Forelimb muscle (tissue), 1 donor: ENCODE measurements around the gene THSD7A. TPM values are rescaled to one million over a fixed set of nuclear protein-coding genes. Genes with fewer than 3 reads are reported as not detected.

ENCODE experiments used
- DNase-seq: peaks from one replicate; pipeline ENCODE4 v3.0.0-alpha.2; 2013; ENCODE audit warnings: low read depth
- polyA plus RNA-seq: library from polyadenylated mRNA; unstranded; fragments of 120-200 nt; gene quantifications from one replicate; pipeline ENCODE4 v1.2.1, GENCODE V29; 2013; ENCODE audit not compliant: insufficient read length

Gene THSD7A
- polyA plus RNA-seq, 1 donor: 3.7 TPM

- DNase-seq: no peak
Measured at GRCh38 chr7:11589251-11589650, 242.7 kb downstream of the THSD7A start.

GRCh38 chr7:11587814-11588213, 244.2 kb downstream of the THSD7A start:
- DNase-seq: no peak

GRCh38 chr7:11587048-11587447, 244.9 kb downstream of the THSD7A start:
- DNase-seq: no peak

DNA sequence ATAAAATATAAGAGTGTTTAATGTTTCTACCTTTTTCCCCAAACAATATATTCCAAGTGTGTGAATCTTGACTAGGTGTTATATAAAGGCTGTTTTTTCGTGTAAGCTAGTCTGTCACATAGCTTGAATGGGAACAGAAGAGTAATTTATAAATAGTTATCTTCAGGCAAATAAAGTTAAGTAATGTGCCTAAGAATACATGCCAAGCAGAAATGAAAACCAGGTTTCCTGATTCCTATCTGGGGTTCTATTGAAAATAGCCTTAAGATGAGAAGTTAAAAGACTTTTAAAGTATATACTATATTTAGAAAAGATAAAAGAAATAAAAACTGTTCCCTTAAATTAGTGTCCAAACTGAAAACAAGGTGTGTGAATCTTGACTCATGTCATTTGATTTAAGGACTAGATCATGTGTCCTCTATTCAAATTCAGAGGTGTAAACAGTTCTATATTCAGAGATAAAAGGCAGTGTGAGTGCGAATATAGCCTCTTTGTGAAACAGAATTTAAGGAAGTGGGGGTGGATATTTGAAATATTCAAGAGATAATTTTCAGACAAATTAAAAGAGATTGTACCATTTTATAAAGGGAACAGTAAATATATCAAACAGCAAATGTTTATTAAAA, 247.5 kb downstream of the THSD7A start:
- no peak for DNase-seq

- no peak for DNase-seq
Measured at GRCh38 chr7:11579141-11579540, 252.9 kb downstream of the THSD7A start.

DNA sequence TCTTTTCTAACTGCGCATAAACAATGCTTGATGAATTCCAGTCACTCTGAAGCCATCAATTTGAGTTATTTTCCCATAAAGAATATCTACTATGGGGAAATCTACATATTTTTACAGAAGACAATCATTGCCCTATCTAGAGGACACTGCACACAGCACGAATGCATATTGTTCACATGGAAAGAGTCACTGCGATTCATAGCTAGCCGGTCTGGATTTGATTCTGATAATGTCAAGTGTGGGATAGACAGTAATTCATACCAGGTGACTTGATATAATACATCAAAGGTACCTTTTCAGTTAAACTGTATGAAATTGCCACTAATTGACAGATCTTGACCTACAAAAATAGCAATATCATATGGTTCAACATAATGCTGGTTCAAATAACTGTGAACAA, 255.7 kb downstream of the THSD7A start:
- no peak for DNase-seq

GRCh38 chr7:11573128-11573750, 258.8 kb downstream of the THSD7A start:
- DNase-seq: no peak

DNA sequence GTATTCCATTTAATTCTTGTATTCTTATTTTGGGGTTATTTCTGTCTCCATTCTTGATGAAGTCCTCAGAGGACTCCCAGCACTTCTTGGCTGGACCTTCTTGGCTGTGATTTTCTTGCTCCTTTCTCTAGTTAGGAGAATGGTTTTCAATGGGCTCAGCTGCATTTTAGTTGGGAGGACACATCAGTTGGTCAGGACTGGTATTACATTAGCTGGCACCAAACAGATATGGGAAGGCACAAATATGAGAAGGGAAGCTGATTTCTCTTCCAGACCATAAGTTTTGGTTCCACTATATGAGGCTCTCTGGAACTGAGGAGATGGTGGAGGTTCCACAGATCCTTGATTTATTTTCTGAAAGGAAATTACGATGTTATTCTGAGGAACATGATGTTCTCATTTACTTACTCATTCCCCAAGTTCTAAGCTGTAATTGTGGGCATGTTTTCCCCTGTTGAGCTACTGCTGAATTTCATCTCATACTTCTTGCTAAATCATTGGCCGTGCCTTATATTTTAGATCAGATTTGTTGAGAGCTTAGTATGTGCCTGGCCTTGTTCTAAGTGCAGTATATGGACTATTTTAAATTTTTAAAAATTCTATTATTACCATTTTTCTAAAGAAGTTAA, 261.0 kb downstream of the THSD7A start:
- DNase-seq: no peak

DNA sequence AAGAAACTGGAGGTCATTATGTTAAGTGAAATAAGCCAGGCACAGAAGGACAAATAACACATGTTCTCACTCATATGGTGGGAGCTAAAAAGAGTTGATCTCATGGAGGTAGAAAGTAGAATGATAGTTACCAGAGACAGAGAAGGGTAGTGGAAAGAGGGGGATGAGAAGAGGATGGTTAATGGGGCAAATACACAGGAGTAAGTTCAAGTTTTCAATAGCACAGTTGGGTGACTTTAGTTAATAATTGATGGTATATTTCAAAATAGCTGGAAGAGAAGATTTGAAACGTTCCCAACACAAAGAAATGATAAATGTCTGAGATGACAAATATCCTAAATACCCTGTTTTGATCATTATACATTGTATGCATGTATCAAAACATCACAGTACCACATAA, 261.8 kb downstream of the THSD7A start:
- no peak for DNase-seq

DNA sequence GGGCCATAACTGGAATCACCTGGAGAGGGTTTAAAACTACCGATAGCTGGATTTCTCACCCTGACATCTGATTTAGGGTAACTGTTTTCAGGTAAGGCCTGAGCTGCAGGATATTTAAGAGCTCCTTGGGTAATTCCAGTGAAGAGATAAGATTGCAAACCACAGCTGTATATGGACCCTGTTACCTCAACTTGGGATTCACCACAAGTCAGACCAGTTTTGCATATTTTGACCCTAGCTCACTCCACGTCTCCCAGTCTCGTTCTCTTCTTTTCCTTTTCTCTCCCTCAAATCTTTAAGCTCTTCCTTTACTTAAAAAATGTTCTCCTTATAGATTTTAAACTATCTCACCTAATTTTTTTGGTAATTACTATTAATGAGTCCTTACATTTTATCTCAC, 264.4 kb downstream of the THSD7A start:
- no peak for DNase-seq

- no peak for DNase-seq
Measured at GRCh38 chr7:11557627-11558026, 274.4 kb downstream of the THSD7A start.

GRCh38 chr7:11552676-11553296, 279.2 kb downstream of the THSD7A start:
- no peak for DNase-seq

DNA sequence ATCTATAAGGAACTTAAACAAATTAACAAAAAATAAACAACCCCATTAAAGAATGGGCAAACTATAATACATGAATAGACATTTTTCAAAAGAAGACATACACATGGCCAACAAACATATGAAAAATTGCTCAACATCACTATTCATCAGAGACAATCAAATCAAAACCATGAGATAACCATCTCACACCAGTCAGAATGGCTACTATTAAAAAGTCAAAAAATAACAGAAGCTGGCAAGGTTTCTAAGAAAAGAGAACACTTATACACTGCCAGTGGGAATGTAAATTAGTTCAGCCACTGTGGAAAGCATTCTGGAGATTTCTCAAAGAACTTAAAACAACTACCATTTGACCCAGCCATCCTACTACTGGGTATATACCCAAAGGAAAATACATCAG, 280.5 kb downstream of the THSD7A start:
- DNase-seq: no peak

DNA sequence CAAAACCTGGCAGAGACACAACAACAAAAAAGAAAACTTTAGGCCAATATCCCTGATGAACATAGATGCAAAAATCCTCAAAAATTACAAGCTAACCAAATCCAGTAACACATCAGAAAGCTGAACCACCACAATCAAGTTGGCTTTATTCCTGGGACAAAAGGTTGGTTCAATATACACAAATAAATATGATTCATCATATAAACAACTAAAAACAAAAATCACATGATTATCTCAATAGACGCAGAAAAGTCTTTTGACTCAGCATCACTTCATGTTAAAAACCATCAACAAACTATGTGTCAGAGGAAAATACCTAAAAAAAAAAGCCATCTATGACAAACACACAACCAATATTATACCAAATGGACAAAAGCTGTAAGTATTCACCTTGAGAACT, 283.5 kb downstream of the THSD7A start:
- DNase-seq: no peak

DNA sequence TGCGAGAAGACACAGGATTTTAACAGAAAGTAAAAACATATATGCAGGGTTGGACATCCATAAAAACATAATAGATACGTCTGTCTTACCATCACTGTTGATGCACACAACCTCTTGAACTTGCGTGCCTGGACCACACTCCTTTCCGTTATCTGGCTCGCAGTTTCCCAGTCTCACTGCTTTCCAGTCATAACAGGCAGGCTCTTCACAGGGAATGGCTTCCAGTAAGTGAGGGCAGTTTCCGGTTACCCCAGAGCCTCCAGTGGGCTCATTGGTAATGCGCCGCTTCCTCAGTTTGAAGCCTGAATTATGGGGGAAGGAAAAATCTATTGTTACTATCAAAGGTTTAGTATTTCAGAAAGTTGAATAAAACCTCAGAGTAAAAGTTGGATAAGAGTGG, 290.7 kb downstream of the THSD7A start:
- no peak for DNase-seq

DNA sequence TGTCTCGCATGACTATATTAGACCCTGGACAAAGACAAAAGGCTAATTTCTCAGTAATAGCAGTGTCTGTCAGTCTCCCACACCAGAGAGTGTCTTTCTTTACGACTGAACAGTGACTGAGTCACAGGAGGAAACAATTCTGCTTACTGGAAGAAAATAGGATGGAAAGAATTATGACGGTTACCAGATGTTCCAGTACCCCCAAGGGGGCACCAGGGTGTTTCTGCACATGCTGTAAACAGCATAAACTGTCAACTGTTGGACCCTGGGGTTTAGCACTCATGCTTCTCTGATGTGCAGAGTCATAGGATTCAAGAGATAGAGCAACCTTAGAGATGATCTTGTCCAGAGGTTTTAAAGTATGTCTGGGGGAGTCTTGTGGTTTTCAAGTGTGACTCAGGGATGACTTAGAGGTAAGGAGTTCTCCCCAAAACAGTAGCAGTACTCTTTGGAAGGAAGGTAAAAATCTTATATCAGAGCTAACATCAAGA, 291.7 kb downstream of the THSD7A start:
- DNase-seq: peak; percentile 49

- DNase-seq: no peak
Measured at GRCh38 chr7:11539853-11540252, 292.1 kb downstream of the THSD7A start.

- DNase-seq: no peak
Measured at GRCh38 chr7:11538751-11539299, 293.2 kb downstream of the THSD7A start.

GRCh38 chr7:11533229-11533820, 298.7 kb downstream of the THSD7A start:
- no peak for DNase-seq

DNA sequence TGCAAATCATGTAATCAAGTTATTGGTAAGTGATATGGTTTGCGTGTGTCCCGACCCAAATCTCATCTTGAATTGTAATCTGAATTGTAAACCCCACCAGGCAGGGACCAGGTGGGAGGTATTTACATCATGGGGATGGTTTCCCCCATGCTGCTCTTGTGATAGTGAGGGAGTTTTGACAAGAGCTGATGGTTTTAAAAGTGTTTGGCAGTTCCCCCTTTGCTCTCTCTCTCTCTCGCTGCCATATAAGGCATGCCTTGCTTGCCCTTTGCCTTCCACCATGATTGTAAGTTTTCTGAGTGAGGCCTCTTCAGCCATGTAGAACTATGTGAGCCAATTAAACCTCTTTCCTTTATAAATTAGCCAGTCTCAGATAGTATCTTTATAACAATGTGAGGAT, 302.6 kb downstream of the THSD7A start:
- DNase-seq: no peak

DNA sequence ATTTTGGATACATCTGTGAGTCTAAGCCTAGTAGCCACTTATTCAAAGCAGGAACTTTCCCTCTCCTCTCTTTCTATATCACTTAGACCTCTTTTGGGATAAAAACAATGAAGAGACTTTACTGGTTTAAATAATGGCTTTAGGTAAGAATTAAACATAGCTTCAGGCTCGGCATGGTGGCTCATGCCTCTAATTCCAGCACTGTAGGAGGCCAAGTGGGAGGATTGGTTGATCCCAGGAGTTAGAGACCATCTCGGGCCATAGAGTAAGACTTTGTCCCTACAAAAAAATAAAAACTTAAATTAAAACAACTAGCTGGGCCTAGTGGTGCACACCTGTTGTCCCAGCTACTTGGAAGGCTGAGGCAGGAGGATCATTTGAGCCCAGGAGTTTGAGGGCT, 304.3 kb downstream of the THSD7A start:
- no peak for DNase-seq
